Measurements from ENCODE around the gene SLC6A2.

GRCh38 chr16:55660828-55661227 is 5.0 kb downstream of the SLC6A2 start:
- TF ChIP-seq CTCF (IDR thresholded peaks at IDR 0.05) (no peak), POLR2A (IDR thresholded peaks at IDR 0.05) (no peak)

Data from thyroid gland (tissue), 4 donors.